Neural crest cell (in vitro differentiated cells): ENCODE measurements around the gene RXYLT1. TPM values are rescaled to one million over a fixed set of nuclear protein-coding genes. Genes with fewer than 3 reads are reported as not detected.
"Not testable (repeated sequence)": the region's sequence is repeated elsewhere in the genome, so short reads cannot be mapped to it uniquely, and the experiment has no call there.

Experiments used
- DNase-seq: peaks from one replicate; pipeline ENCODE4 v3.0.0; 2021; ENCODE audit warnings: low read depth, mixed read lengths, low spot score
- H3K27ac Mint-ChIP-seq: one replicate; pipeline ENCODE4 v1.8.0; 2021; ENCODE audit warnings: mild to moderate bottlenecking, mixed read lengths; ENCODE audit not compliant: unreplicated experiment
- H3K27me3 Mint-ChIP-seq: 2 replicates; pipeline ENCODE4 v1.8.0; 2021; ENCODE audit warnings: low read depth, mild to moderate bottlenecking, mixed read lengths
- H3K36me3 Mint-ChIP-seq: 2 replicates; pipeline ENCODE4 v1.8.0; 2021; ENCODE audit warnings: low read depth, mild to moderate bottlenecking, mixed read lengths
- H3K4me1 Mint-ChIP-seq: 2 replicates; pipeline ENCODE4 v1.8.0; 2021; ENCODE audit warnings: mixed read lengths
- H3K4me3 Mint-ChIP-seq: one replicate; pipeline ENCODE4 v1.8.0; 2021; ENCODE audit warnings: mild to moderate bottlenecking, mixed read lengths
- H3K9me3 Mint-ChIP-seq: 2 replicates; pipeline ENCODE4 v1.8.0; 2021; ENCODE audit warnings: mixed read lengths
- CTCF ChIP-seq: fragments of 200-600 bp; sonication (generic); conservative IDR thresholded peaks from 2 replicates; pipeline ENCODE4 v1.5.0; 2021; ENCODE audit warnings: antibody characterized with exemption, mild to moderate bottlenecking
- long read RNA-seq: library from polyadenylated mRNA; unstranded; transcript quantifications from one replicate; pipeline ENCODE4 v2.0.0, GENCODE V29; 2020
- total RNA-seq: library from RNA; stranded (reverse); gene quantifications from 2 replicates; pipeline ENCODE4 v1.2.1, GENCODE V29; 2021

Gene RXYLT1
- total RNA-seq, result 20.2 and 20.8 TPM in 2 replicates
- long read RNA-seq, transcript RXYLT1-205 (6 exons, 1,966 nt), result major isoform, 10 of 18 reads
- long read RNA-seq, partial matches to known transcripts, result 3 of 18 reads
- long read RNA-seq, other reads (novel, unspliced or antisense), result 4 of 18 reads

DNA sequence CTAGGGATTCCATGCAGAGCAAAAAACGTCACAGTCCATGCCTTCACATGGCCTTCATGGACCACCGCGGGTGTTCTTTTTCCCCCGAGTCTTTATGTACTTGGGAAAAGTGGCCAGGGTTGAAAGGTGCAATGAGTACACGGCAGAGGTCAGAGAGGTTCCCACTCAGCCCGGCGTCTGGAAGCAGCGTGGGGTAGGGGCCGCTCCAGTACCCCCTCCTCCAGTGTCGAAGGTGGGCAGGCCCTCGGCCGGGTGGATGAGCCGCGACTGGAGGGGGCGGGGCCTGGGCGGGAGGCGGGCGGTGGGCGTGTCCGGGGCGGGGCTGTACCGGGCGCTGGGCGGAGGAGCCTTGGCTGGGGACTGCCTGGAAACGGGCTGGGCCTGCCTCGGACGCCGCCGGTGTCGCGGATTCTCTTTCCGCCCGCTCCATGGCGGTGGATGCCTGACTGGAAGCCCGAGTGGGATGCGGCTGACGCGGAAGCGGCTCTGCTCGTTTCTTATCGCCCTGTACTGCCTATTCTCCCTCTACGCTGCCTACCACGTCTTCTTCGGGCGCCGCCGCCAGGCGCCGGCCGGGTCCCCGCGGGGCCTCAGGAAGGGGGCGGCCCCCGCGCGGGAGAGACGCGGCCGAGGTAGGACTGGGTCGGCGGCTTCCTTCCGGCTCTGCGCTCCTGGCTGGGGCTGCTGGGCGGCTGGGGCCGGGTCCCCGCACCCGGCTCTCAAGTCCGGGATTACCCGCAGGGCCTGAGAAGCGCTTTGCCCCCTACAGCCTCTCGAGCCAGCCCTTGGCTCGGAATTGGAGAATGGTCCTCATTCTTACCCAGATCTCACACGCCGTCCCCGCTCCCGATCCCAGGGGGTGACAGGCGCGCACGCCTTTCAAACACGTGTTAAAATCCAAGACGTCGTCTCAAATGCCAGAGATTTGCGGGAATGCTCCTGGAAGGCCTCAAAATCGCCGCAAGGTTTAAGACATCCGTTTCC, at the start of gene RXYLT1:
TSS of gene RXYLT1 (plus strand) at position 412 of the 984 bp plus-strand sequence. CDS start at position 464, 52 bp downstream.
- no peak for TF ChIP-seq CTCF
- Mint-ChIP-seq H3K4me3 (peak within 1 kb of the TSS; percentile 96), H3K27me3 (peaks cover 6% of the 10 kb centered on the region), H3K36me3 (peaks cover 11% of the 10 kb centered on the region), H3K27ac (peak within 1 kb of the TSS; percentile 99), H3K4me1 (peaks cover 32% of the 10 kb centered on the region), H3K9me3 (no peaks in the 10 kb centered on the region)
- DNase-seq, result peak; percentile 78

- DNase-seq, H3K27ac Mint-ChIP-seq, H3K27me3 Mint-ChIP-seq, H3K36me3 Mint-ChIP-seq, H3K4me3 Mint-ChIP-seq, H3K9me3 Mint-ChIP-seq, H3K4me1 Mint-ChIP-seq: not testable (repeated sequence)
These were observed 46.9 kb upstream of the RXYLT1 start for GRCh38 chr12:63732779-63733178.

DNA sequence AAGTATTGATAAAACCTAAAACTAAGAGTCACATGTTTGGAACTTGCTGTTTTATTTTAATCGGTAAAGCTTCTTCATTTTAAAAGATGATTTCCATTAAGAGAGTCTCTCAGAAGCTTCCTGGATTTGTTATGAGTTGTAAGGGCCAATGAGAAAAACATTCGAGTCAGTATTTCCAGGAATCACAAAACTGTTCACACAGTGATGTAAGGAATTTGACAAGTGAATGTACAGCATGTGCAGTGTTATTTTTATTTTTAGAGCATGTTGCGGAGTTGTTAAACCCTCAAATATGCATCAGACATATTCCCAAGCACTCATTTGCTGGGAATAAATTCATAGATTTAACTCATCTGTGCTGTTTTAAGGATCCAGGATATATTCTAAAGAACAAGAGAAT, 46.1 kb upstream of the RXYLT1 start:
- not testable (repeated sequence) for H3K36me3 Mint-ChIP-seq, H3K27ac Mint-ChIP-seq, H3K27me3 Mint-ChIP-seq

DNA sequence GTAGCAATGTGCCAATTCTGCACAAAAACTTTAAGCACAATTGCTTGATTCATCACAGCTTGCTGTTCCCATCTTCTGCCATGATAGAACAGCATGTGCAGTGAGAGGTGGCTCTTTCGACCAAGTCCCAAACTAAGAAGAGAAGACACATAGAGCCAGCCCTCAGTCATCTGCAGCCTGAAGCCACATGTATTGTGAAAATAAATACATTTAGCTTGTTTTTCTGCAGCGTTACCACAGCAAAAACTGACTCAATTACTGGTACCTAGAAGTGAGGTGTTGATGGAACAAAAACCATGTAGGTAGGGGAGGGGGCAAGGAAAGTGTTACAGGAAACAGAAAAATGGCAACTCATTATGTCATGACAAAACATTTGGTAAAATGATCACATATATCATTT, 39.2 kb upstream of the RXYLT1 start:
- not testable (repeated sequence) for H3K9me3 Mint-ChIP-seq, H3K27ac Mint-ChIP-seq, H3K4me1 Mint-ChIP-seq, DNase-seq, H3K36me3 Mint-ChIP-seq, H3K27me3 Mint-ChIP-seq, H3K4me3 Mint-ChIP-seq

More for the DNA sequence above, 46.1 kb upstream of the RXYLT1 start:
- H3K9me3 Mint-ChIP-seq, H3K4me3 Mint-ChIP-seq, H3K4me1 Mint-ChIP-seq, DNase-seq: not testable (repeated sequence)

DNA sequence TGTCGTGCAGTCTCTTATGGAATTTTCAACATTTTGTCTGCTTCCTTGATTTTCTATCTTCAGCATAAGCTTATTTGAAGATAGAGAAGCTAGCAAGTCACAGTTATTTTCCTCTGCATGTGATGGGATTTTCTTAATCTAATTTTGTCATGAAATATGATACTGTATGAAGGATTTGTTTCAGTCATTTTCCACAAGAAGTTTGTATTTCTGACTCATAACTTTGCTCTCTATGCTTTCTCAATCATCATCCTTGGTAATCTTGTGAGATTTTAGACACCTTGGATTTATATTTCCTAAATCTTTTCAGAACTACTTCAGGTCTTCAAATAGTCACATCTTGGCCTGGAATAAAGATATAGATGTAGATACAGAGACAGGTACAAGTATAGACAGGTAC, 38.3 kb upstream of the RXYLT1 start:
- H3K36me3 Mint-ChIP-seq, H3K27me3 Mint-ChIP-seq, H3K27ac Mint-ChIP-seq, H3K4me1 Mint-ChIP-seq, DNase-seq, H3K4me3 Mint-ChIP-seq, H3K9me3 Mint-ChIP-seq: not testable (repeated sequence)

DNA sequence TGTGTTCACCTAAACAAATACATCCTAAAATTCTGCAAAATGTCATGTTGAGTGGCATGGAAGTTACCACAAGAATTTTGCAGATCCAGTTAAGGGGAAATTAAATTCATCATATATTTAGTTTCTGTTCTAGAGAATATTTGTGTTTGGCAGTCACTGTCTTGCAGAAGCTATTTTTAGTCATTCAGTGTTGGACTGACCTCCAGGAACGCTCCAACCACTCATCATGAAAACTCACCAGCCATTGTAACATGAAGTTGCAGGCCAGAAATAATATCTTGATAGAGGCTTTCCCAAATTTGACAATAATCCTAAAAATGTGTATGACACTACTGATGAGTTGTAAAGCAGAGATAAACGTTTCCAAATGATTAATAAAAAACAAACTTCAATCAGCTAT, 35.6 kb upstream of the RXYLT1 start:
- H3K9me3 Mint-ChIP-seq, H3K27ac Mint-ChIP-seq, H3K27me3 Mint-ChIP-seq, H3K4me3 Mint-ChIP-seq, H3K4me1 Mint-ChIP-seq, DNase-seq, H3K36me3 Mint-ChIP-seq: not testable (repeated sequence)

DNA sequence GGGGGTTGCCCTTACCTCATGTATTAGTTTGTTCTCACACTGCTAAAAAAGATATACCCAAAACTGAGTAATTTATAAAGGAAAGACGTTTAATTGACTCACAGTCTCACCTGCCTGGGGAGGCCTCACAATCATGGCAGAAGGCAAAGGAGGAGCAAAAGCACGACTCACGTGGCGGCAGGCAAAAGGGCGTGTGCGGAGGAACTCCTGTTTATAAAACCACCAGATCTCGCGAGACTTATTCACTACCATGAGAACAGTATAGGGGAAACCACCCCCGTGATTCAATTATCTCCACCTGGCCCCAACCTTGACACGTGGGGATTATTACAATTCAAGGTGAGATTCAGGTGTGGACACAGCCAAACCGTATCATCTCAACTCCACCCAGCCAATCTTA, 33.2 kb upstream of the RXYLT1 start:
- H3K27ac Mint-ChIP-seq, H3K4me3 Mint-ChIP-seq, DNase-seq, H3K4me1 Mint-ChIP-seq, H3K9me3 Mint-ChIP-seq, H3K36me3 Mint-ChIP-seq, H3K27me3 Mint-ChIP-seq: not testable (repeated sequence)

DNA sequence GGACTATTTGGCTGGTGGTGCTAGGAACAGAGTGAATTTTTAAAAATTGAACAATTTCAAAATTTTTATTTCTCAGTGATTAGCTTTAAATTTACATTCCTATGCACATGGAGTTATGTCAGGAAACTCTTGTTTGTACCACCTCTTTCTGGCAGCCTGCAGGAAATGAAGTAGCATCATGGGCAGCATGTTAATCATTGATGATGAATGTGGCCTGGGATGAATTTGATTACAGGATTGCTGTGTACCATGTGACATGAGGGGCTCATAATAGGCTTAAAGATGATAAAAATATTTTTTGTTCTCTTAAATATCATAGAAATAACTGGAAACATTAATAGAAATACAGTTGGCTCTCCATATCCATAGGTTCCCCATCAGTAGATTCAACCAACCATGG, 32.6 kb upstream of the RXYLT1 start:
- not testable (repeated sequence) for H3K27me3 Mint-ChIP-seq, H3K4me3 Mint-ChIP-seq, DNase-seq

GRCh38 chr12:63747553-63747952, 32.2 kb upstream of the RXYLT1 start:
- no peak for TF ChIP-seq CTCF
- Mint-ChIP-seq H3K4me1 (peaks cover 4% of the 10 kb centered on the region), H3K27me3 (no peaks in the 10 kb centered on the region), H3K4me3 (no peak overlapping the region), H3K9me3 (no peaks in the 10 kb centered on the region), H3K36me3 (no peaks in the 10 kb centered on the region), H3K27ac (no peak overlapping the region)
- DNase-seq, result no peak

More for the DNA sequence above, 32.6 kb upstream of the RXYLT1 start:
- not testable (repeated sequence) for H3K27ac Mint-ChIP-seq, H3K36me3 Mint-ChIP-seq, H3K9me3 Mint-ChIP-seq, H3K4me1 Mint-ChIP-seq
